NCI-H2227 treated with DMSO at 0.1 percent for 48 hours (cell line): ENCODE data around the gene CPLX3.

Experiments used
- DNase-seq: peaks from one replicate; lab custom pipeline; 2025; lab: John Stamatoyannopoulos, UW

The CPLX3 gene

DNA sequence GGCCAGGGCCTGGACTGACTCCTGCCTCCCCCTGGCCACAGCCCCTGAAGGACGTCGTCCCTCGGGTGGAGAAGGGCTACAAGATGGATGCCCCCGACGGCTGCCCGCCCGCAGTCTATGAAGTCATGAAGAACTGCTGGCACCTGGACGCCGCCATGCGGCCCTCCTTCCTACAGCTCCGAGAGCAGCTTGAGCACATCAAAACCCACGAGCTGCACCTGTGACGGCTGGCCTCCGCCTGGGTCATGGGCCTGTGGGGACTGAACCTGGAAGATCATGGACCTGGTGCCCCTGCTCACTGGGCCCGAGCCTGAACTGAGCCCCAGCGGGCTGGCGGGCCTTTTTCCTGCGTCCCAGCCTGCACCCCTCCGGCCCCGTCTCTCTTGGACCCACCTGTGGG lies 24.1 kb upstream of the CPLX3 start:
- no peak for DNase-seq

DNA sequence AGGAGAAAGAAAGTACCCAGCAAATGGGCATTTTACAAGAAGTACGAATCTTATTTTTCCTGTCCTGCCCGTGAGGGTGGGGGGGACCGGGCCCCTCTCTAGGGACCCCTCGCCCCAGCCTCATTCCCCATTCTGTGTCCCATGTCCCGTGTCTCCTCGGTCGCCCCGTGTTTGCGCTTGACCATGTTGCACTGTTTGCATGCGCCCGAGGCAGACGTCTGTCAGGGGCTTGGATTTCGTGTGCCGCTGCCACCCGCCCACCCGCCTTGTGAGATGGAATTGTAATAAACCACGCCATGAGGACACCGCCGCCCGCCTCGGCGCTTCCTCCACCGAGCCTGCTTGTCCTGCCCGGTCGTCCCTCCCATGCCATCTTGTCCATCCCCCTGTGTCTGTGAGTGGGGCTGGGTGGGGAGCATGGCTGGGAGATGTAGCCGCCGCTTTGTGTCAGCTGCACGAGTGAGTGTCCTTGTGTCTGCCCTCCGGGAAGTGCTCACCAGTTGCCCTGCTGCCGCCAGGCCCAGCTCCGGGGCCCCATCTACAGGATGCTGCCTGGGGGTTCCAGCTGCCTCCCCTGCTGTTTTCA lies 23.5 kb upstream of the CPLX3 start:
- no peak for DNase-seq

GRCh38 chr15:74804935-74805334 lies 21.5 kb upstream of the CPLX3 start:
- DNase-seq = no peak

DNA sequence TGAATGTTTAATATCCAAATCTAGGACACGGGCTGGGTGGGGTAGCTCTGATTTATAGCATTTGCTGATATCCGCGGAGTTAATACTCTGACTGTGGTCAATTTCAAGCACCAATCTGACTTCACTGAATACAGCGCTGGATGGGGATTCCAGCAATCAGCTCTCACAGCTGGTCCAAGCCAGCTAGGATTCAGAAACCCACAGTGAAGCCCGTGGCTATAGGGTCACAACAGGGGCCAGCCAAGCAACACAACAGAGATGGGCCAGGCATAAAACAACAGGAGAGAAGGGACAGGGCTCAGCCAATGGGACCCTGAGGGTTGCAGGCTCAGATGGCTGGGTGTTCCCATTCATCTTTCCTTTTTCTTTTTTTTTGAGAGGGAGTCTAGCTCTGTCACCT lies 19.1 kb upstream of the CPLX3 start:
- no peak for DNase-seq

- no peak for DNase-seq
These were observed 18.2 kb upstream of the CPLX3 start for GRCh38 chr15:74808078-74808839.

- no peak for DNase-seq
These were observed 17.6 kb upstream of the CPLX3 start for GRCh38 chr15:74808840-74809229.

GRCh38 chr15:74809242-74809641 lies 17.2 kb upstream of the CPLX3 start:
- DNase-seq = no peak

DNA sequence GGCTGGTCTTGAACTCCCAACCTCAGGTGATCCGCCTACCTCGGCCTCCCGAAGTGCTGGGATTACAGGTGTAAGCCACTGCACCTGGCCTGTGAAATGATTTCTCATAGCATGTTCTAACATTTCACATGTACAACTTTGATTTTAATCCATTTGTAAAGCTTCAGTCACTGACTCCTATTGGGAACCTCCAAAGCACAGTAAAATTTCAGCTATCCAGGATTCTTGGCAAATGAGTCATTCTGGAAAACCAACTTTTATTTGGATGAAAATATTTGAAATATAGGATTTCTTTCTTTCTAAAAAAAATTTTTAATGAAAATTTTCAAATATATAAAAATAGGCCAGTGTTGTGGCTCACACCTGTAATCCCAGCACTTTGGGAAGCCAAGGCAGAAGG lies 16.5 kb upstream of the CPLX3 start:
- no peak for DNase-seq

DNA sequence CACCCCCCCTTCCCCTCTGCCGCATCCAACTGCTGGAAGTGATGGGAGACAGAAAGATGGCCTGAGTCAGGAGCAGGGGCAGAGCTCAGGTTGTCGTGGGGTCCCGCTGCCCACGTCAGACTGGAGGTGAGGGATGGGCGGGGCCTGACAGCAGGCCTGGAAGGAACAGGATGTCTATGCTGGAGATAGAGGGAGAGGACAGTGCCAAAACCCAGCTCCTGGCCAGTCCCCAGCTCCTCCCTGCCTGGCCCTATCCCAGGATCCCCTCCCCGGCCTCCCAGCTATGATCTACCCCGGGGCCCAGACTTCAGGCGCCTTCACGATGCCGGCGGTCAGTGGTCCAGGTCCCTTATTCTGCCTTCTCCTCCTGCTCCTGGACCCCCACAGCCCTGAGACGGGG lies 13.9 kb upstream of the CPLX3 start, which contains the start of gene LMAN1L:
Gene LMAN1L, plus strand, starts transcription at position 303 of the 400 bp plus-strand sequence. Its CDS starts 20 bp downstream, at position 323.
- no peak for DNase-seq

DNA sequence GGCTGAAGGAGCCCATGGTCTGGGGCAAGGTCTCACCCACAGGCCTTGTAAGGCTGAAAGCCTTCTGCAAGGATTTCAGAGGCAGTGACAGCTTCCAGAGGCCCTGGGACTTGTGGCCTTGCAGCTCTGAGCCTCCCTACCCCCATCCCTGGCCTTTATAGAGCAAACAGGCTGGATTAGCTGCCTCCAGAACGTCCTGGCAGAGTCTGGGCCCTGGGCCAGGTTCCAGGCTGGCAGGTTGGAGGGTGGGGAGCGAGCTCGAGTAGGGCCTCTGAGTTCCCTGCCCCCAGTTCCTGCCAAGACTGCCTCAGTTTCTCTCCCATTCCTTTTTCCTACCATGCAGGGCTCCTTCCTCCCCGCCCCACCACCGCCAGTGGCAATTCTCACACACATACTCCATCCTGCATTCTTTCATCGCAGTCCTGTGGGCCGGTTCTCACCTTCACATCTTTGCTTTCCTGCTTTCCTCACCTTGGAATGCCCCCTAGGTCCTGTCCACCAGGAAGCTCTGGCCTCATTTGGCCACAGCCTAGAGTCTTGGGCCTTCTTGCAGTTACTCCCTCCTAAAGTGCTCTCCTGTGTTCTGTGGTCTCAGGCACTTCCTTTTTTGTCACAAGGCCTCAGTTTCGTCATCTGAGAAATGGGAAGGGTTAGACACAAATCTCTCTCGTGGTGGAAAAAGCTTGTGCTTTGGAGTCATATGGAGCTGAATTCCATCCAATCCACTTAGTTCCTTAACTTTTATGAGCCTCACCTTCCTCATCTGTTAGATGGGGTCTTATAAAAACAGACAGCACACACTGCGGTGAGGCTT lies 11.1 kb upstream of the CPLX3 start:
- no peak for DNase-seq

DNA sequence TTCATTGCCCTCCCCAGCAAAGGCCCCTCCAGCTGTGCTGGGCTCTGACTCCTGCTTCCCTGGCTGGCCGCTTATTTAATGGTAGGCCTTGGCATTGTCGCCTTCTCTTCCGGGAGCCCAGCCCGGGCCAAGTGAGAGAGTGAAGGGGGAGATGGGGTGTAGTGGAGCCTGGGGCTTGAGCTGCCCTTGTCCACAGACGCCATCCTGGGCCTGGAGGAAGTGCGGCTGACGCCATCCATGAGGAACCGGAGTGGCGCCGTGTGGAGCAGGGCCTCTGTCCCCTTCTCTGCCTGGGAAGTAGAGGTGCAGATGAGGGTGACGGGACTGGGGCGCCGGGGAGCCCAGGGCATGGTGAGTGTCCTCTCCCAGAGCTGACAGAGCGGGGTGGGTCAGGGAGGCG lies 10.5 kb upstream of the CPLX3 start:
- DNase-seq = no peak

DNA sequence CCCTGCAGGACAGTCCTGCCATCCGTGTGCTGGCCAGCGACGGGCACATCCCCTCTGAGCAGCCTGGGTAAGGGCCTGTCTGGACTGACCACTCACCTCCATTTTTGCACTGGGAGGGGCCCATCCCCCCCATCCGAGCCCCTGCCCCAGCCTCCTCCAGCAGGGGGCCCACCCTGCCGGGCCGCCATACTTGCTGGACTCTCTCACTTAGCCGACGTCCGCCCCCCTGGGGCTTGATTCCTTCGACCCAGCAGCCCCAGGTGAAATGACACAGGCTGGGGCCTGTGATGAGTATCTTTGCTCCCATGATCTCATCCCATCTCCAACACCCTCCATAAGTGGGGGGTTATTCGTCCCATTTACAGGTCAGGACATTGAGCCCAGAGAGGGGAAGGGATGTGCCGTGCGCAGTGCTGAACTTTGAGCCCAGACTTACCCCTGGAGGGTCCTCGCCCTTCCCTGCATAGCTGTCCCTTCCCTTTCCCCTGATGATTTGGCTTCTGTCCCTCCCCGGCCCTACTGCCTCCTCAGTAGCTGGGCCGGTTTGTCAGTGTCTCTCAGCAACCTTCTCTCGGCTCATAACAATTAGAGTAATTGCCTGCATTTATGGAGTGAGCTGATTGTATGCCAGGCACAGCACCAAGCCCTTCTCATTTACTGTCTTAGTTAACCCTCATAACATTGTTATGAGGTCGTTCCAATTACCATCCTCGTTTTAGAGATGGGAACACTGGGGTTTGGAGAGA lies 9.6 kb upstream of the CPLX3 start:
- DNase-seq = peak; percentile 10

- DNase-seq = no peak
These were observed 9.1 kb upstream of the CPLX3 start for GRCh38 chr15:74817370-74817737.

DNA sequence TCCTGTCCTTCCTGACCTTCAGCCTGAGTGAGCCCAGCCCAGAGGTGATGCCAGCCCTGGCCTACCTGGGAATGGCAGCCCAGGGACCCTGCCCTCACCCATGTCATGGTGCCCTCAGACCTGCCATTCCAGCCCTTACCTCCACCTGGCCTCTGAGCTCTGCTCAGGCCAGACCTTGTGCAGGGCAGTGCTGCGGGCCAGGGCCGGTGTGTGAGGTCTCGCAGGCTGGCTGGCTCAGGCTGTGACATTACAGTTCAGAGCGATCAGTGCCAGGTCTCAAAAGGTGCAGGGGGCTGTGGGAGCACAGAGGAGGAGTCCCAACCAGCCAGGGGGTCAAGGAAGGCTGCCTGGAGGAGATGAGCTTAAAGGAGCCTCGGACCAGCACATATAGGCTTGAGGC lies 6.4 kb upstream of the CPLX3 start:
- DNase-seq = no peak

GRCh38 chr15:74821091-74821789 lies 5.2 kb upstream of the CPLX3 start:
- DNase-seq = no peak

DNA sequence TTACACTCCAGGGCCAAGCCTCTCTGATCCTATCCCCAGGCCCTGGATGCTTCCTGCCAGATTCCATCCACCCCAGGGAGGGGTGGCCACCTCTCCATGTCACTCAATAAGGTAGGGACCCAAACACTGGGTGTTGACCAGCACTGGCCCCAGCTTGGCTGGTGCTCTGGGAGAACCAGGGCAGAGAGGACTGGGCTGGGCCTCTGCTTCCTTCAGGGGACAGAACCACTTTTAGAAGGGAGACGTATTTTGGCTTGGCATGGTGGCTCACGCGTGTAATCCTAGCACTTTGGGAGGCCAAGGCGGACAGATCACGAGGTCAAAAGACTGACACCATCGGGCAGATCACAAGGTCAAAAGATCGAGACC lies 4.7 kb upstream of the CPLX3 start:
- no peak for DNase-seq

- DNase-seq = no peak
These were observed 4.2 kb upstream of the CPLX3 start for GRCh38 chr15:74822233-74822632.

GRCh38 chr15:74823324-74823723 lies 3.1 kb upstream of the CPLX3 start:
- no peak for DNase-seq

DNA sequence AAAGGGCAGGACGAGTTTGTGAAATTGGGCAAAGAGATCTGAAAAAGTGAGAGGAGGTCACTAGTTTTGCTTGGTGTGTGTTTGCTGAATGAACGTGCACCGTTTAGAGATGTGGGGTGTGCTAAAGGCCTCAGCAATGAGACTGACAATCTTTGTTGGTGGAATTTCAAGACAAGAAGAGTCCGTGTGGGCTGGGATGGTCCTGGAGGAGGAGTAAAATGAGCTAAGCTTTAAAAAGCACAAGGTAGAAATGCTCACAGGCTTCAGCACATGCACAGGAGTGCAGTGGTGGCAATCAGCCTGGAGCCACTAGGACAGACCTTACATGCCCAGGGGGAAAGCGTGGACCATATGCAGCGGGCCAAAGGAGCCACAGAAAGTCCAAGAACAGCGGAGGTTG lies 1.5 kb upstream of the CPLX3 start:
- no peak for DNase-seq

- DNase-seq = no peak
These were observed 561 bp upstream of the CPLX3 start for GRCh38 chr15:74825866-74826265.

- DNase-seq = no peak
These were observed 494 bp downstream of the CPLX3 start for GRCh38 chr15:74826921-74827320.

DNA sequence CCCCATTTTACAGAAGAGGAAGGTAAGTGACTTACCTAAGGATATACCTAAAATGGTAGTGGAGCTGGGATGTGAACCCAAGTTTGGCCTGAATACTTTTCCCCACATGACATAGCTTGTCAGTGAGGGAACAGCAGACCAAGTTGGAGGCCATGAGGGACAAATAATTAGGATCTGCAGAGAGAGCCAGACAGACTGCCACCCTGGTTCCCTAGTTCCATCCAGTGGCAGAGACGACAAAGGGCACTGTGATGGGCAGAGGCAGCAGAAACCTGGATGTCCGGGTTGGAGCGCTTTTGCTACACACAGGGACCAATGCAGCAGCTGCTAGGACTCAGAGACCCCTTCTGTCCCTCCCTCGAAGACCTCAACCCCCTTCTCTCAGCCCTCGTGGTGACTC lies 1.2 kb downstream of the CPLX3 start:
- no peak for DNase-seq
